Heart right ventricle (tissue), 16 donors: ENCODE measurements around the gene MYO1D. TPM values are rescaled to one million over a fixed set of nuclear protein-coding genes. Genes with fewer than 3 reads are reported as not detected.

ENCODE experiments used
- ATAC-seq, 8 donors: fragments of 200-7000 bp; cut with Tn5 transposase; one replicate each; pipeline ENCODE4 v1.9.1; 2020; ENCODE audit warnings: mild to moderate bottlenecking in 8 of 8, moderate library complexity in 8 of 8, moderate number of reproducible peaks in 1 of 8
- DNase-seq, 2 donors: peaks; one replicate each; pipeline ENCODE4 v3.0.0-alpha.2; 2020
- H3K27ac ChIP-seq, 10 donors: fragments of 200-600 bp; sonication (generic) in 2 of 10; one replicate each; pipeline versions ENCODE4 v1.5.0 to v1.8.0; 2020 to 2022; ENCODE audit warnings: mild to moderate bottlenecking in 3 of 10
- H3K27me3 ChIP-seq, 7 donors: fragments of 200-600 bp; one replicate each; pipeline ENCODE4 v1.8.0; 2021 to 2022; ENCODE audit warnings: mild to moderate bottlenecking in 2 of 7
- H3K36me3 ChIP-seq, 9 donors: fragments of 200-600 bp; sonication (generic) in 1 of 9; one replicate each; pipeline versions ENCODE4 v1.5.0 to v1.8.0; 2020 to 2022; ENCODE audit warnings: mild to moderate bottlenecking in 2 of 9
- H3K4me1 ChIP-seq, 9 donors: fragments of 200-600 bp; sonication (generic) in 1 of 9; one replicate each; pipeline versions ENCODE4 v1.5.0 to v1.8.0; 2020 to 2022; ENCODE audit warnings: mild to moderate bottlenecking in 4 of 9
- H3K4me3 ChIP-seq, 10 donors: fragments of 200-600 bp; sonication (generic) in 2 of 10; one replicate each; pipeline versions ENCODE4 v1.5.0 to v1.8.0; 2020 to 2022; ENCODE audit warnings: mild to moderate bottlenecking in 7 of 10, moderate library complexity in 2 of 10
- H3K9me3 ChIP-seq, 11 donors: fragments of 200-600 bp in 10 of 11; sonication (generic) in 2 of 11; one replicate each; pipeline versions ENCODE4 v1.5.0 to v1.8.0; 2013 to 2022; ENCODE audit warnings: mild to moderate bottlenecking in 2 of 11, control low read depth in 1 of 11, moderate library complexity in 1 of 11
- CTCF ChIP-seq, 9 donors: fragments of 200-600 bp; sonication (generic) in 2 of 9; IDR thresholded peaks; one replicate each; pipeline versions ENCODE4 v1.5.0 to v1.8.0; 2021 to 2022; ENCODE audit warnings: antibody characterized with exemption in 9 of 9, mild to moderate bottlenecking in 5 of 9, moderate library complexity in 1 of 9
- WGBS, 2 donors: extraction: QIAGEN DNeasy Blood & Tissue Kit; methylation state at CpG; one replicate each; pipeline ENCODE4 v1.1.7; 2013; ENCODE audit warnings: inconsistent platforms in 1 of 2; 5-methylcytosine and 5-hydroxymethylcytosine counted together
- intact Hi-C, 10 donors: fragments of 100-400 bp; cut with DNase I; formaldehyde crosslinking; loops; one replicate each; pipeline versions ENCODE4 v1.11.1 to v1.14.2; 2022
- polyA plus RNA-seq, 2 donors: library from polyadenylated mRNA; stranded (reverse); fragments of 200-250 nt; gene quantifications; one replicate each; pipeline ENCODE4 v1.2.3, GENCODE V29; 2013
- total RNA-seq, 10 donors: library from RNA; stranded (reverse); fragmentation: NEBNext Ultra II Directional in 3 of 10; extraction: Animal tissue kit (Norgen Biotek cat#: 25700) in 3 of 10; gene quantifications; one replicate each; pipeline versions ENCODE4 v1.2.1 to v1.2.4, GENCODE V29; 2021 to 2023
- donor health status: Arrhythmogenic right ventricular cardiomyopathy.
- donor health status: ischemic (EF 13 %, LVEDD 7.1; RV severe dilation, severe dysfunction).
- donor health status: healthy with polysubstance abuse.
- donor health status: DM: no; HTN: yes; CAD: no.
- donor health status: DM: no; HTN: no; CAD: no.
- donor health status: ischemic (EF 25% LVEDD 6.9; RV normal size, moderate dysfunction).
- donor health status: ischemic (EF 25% LVEDD 5.7; RV mildly dilated, moderate dysfunction).
- donor health status: healthy.
- donor health status: DM: yes; HTN: yes; CAD: no.
- donor health status: Ischemic cardiomyopathy.
- donor health status: ischemic (EF 35%, LVEDD 5.7; RV mildly dilated, moderate dysfunction).
- donor health status: nonischemic (EF 11% LVEDD 7.7; RV severe dilation, severe dysfunction).
- donor health status: DM: yes; HTN: yes; CAD: no.
- donor health status: PGD.
- donor health status: ischemic (EF 29% LVEDD 5.4; RV normal size, mild dysfunction).
- donor health status: nonischemic (EF 23%, LVEDD 6.1; RV moderate dilation, normal function).

Gene MYO1D
- total and polyA plus RNA-seq, 12 donors: 1.9 to 16.4 (median 6.7) TPM

GRCh38 chr17:32481193-32481592 is 395.7 kb downstream of the MYO1D start:
- no peak for ATAC-seq
- H3K4me1 ChIP-seq: peaks cover 14 to 36% (median 20%) of the 10 kb centered on the region in 9 donors
- H3K27me3 ChIP-seq: no peaks in the 10 kb centered on the region
- WGBS, 2 donors: 83 to 86% methylated on average over 8 of the region's 8 CpGs
- peaks cover 0 to 69% (median 54%) of the 10 kb centered on the region in 9 donors for H3K36me3 ChIP-seq
- no peak overlapping the region for H3K27ac ChIP-seq
- H3K9me3 ChIP-seq: no peaks in the 10 kb centered on the region
- no peak for DNase-seq
- intact Hi-C loops: loop anchor here in 9 of 10 donors (5.0 to 10.0 kb wide), 6 partner anchors 124 to 276 kb away; no protein-coding TSS in a partner anchor
- TF ChIP-seq CTCF (IDR thresholded peaks at IDR 0.05): no peak
- H3K4me3 ChIP-seq: no peak overlapping the region

- Histone ChIP-seq H3K9me3 (no peaks in the 10 kb centered on the region), H3K4me1 (peaks cover 10 to 19% (median 13%) of the 10 kb centered on the region in 9 donors), H3K27ac (no peak overlapping the region), H3K27me3 (no peaks in the 10 kb centered on the region), H3K4me3 (no peak overlapping the region), H3K36me3 (peaks cover 0 to 90% (median 74%) of the 10 kb centered on the region in 9 donors)
- DNase-seq: no peak
- ATAC-seq: peak in 1 of 8 donors; percentile 19
- intact Hi-C loops: no loop called here
- WGBS, 2 donors: 68 to 70% methylated on average over 5 of the region's 5 CpGs
- TF ChIP-seq CTCF (IDR thresholded peaks at IDR 0.05): no peak
Observed at GRCh38 chr17:32479074-32479617, 397.8 kb downstream of the MYO1D start.

- intact Hi-C loops: no loop called here
- Histone ChIP-seq H3K4me1 (no peaks in the 10 kb centered on the region), H3K27me3 (no peaks in the 10 kb centered on the region), H3K36me3 (peaks cover 0 to 100% (median 91%) of the 10 kb centered on the region in 9 donors), H3K27ac (no peak overlapping the region), H3K4me3 (no peak overlapping the region), H3K9me3 (no peaks in the 10 kb centered on the region)
- DNase-seq (no peak), ATAC-seq (no peak)
- no peak for TF ChIP-seq CTCF (IDR thresholded peaks at IDR 0.05)
- WGBS, 2 donors: 92 to 93% methylated on average over 8 of the region's 8 CpGs
Observed at GRCh38 chr17:32477220-32477619, 399.7 kb downstream of the MYO1D start.

DNA sequence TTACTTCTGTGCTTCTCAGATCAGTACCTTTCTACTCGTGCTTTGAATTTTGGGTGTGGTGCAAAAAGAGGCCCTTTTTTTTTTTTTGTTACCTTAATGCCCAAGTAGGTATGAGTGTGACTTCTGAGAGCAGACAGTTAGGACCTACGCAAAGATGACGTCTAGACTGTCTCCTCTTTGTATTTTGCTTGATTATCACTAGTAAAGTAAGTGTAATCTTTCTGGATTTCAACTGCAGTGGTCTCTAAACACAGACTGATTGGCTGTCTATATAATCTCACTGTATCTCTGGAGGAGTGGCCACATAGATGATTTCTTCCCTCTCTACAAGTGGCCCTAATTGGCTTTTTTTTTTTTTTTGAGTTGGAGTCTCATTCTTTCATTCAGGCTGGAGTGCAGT is 401.7 kb downstream of the MYO1D start:
- DNase-seq (no peak), ATAC-seq (no peak)
- no peaks in the 10 kb centered on the region for H3K27me3 ChIP-seq
- no peak overlapping the region for H3K27ac ChIP-seq
- no peak overlapping the region for H3K4me3 ChIP-seq
- H3K36me3 ChIP-seq: peaks cover 0 to 100% (median 94%) of the 10 kb centered on the region in 9 donors
- peaks cover 0 to 17% (median under 1%) of the 10 kb centered on the region in 9 donors for H3K4me1 ChIP-seq
- intact Hi-C loops: no loop called here
- TF ChIP-seq CTCF (IDR thresholded peaks at IDR 0.05): no peak
- no peaks in the 10 kb centered on the region for H3K9me3 ChIP-seq
- 92 to 94% methylated on average over 3 of the region's 3 CpGs for WGBS, 2 donors
